Liver (tissue), 9 donors: ENCODE results near the gene NAIF1. TPM values are rescaled to one million over a fixed set of nuclear protein-coding genes. Genes with fewer than 3 reads are reported as not detected.

Experiments
- DNase-seq: peaks from one replicate; pipeline ENCODE4 v3.0.0-alpha.2; 2017; ENCODE audit warnings: low spot score
- H3K27ac ChIP-seq, 2 donors: one replicate each; pipeline ENCODE4 v1.7.0; 2013; ENCODE audit warnings: inconsistent platforms in 2 of 2, low read length in 2 of 2, control low read depth in 1 of 2, low read depth in 1 of 2, mild to moderate bottlenecking in 1 of 2
- H3K27me3 ChIP-seq, 4 donors: one replicate each; pipeline versions ENCODE4 v1.6.1 to v1.7.0; 2013; ENCODE audit warnings: low read length in 3 of 4, inconsistent platforms in 1 of 4, mild to moderate bottlenecking in 1 of 4, moderate library complexity in 1 of 4; ENCODE audit not compliant: control insufficient read depth in 4 of 4, insufficient read depth in 4 of 4
- H3K36me3 ChIP-seq, 4 donors: one replicate each; pipeline versions ENCODE4 v1.6.1 to v1.7.0; 2013; ENCODE audit warnings: low read length in 3 of 4, mild to moderate bottlenecking in 3 of 4, low read depth in 1 of 4, moderate library complexity in 1 of 4; ENCODE audit not compliant: control insufficient read depth in 4 of 4, insufficient read depth in 3 of 4
- H3K4me1 ChIP-seq, 4 donors: one replicate each; pipeline versions ENCODE4 v1.6.1 to v1.7.0; 2013; ENCODE audit warnings: low read length in 3 of 4, mild to moderate bottlenecking in 3 of 4, moderate library complexity in 1 of 4; ENCODE audit not compliant: control insufficient read depth in 4 of 4, insufficient read depth in 4 of 4
- H3K4me3 ChIP-seq, 3 donors: one replicate each; pipeline versions ENCODE4 v1.6.1 to v1.7.0; 2013; ENCODE audit warnings: low read length in 3 of 3, control low read depth in 1 of 3, low read depth in 1 of 3, mild to moderate bottlenecking in 1 of 3
- H3K9ac ChIP-seq, 2 donors: one replicate each; pipeline ENCODE4 v1.7.0; 2013; ENCODE audit warnings: low read length in 2 of 2, mild to moderate bottlenecking in 2 of 2, moderate library complexity in 2 of 2, control low read depth in 1 of 2, low read depth in 1 of 2
- H3K9me3 ChIP-seq, 4 donors: one replicate each; pipeline versions ENCODE4 v1.6.1 to v1.7.0; 2013; ENCODE audit warnings: low read length in 3 of 4; ENCODE audit not compliant: control insufficient read depth in 4 of 4
- ATF3 ChIP-seq: IDR thresholded peaks from 2 replicates; pipeline ENCODE4 v1.6.1; 2016; ENCODE audit warnings: antibody characterized with exemption
- CTCF ChIP-seq: fragments of 150-350 bp; IDR thresholded peaks from 2 replicates; pipeline ENCODE4 v1.5.1; 2017; ENCODE audit warnings: improper control_type of control experiment, low read depth, low read length; ENCODE audit not compliant: missing input control
- EGR1 ChIP-seq, 2 donors: IDR thresholded peaks; 2 replicates each; pipeline ENCODE4 v1.6.1; 2016 to 2018; ENCODE audit warnings: antibody characterized with exemption in 2 of 2, low read depth in 2 of 2
- FOXA1 ChIP-seq: IDR thresholded peaks from 2 replicates; pipeline ENCODE4 v1.6.1; 2016; ENCODE audit warnings: antibody characterized with exemption
- FOXA2 ChIP-seq: IDR thresholded peaks from 2 replicates; pipeline ENCODE4 v1.6.1; 2016; ENCODE audit warnings: antibody characterized with exemption
- GABPA ChIP-seq, 2 donors: IDR thresholded peaks in 1 of 2; conservative IDR thresholded peaks in 1 of 2; 2 replicates each; pipeline ENCODE4 v1.6.1; 2016; ENCODE audit warnings: antibody characterized with exemption in 2 of 2, mild to moderate bottlenecking in 1 of 2, moderate library complexity in 1 of 2
- HNF4A ChIP-seq, 2 donors: conservative IDR thresholded peaks; 2 replicates each; pipeline ENCODE4 v1.6.1; 2016; ENCODE audit warnings: antibody characterized with exemption in 2 of 2, mild to moderate bottlenecking in 2 of 2
- JUND ChIP-seq, 2 donors: IDR thresholded peaks; 2 replicates each; pipeline ENCODE4 v1.6.1; 2016; ENCODE audit warnings: antibody characterized with exemption in 2 of 2
- MAX ChIP-seq: IDR thresholded peaks from 2 replicates; pipeline ENCODE4 v1.6.1; 2016; ENCODE audit warnings: antibody characterized with exemption
- NR2F2 ChIP-seq: IDR thresholded peaks from 2 replicates; pipeline ENCODE4 v1.6.1; 2016; ENCODE audit warnings: antibody characterized with exemption
- RAD21 ChIP-seq, 2 donors: IDR thresholded peaks; 2 replicates each; pipeline ENCODE4 v1.6.1; 2016; ENCODE audit warnings: antibody characterized with exemption in 2 of 2, mild to moderate bottlenecking in 2 of 2
- REST ChIP-seq: IDR thresholded peaks from 2 replicates; pipeline ENCODE4 v1.6.1; 2016; ENCODE audit warnings: antibody characterized with exemption, mild to moderate bottlenecking
- RXRA ChIP-seq, 2 donors: IDR thresholded peaks; 2 replicates each; pipeline ENCODE4 v1.6.1; 2017 to 2018; ENCODE audit warnings: antibody characterized with exemption in 2 of 2, mild to moderate bottlenecking in 1 of 2
- SP1 ChIP-seq: IDR thresholded peaks from 2 replicates; pipeline ENCODE4 v1.6.1; 2018; ENCODE audit warnings: antibody characterized with exemption, mild to moderate bottlenecking
- TAF1 ChIP-seq: conservative IDR thresholded peaks from 2 replicates; pipeline ENCODE4 v1.6.1; 2016; ENCODE audit warnings: antibody characterized with exemption, mild to moderate bottlenecking
- YY1 ChIP-seq: IDR thresholded peaks from 2 replicates; pipeline ENCODE4 v1.6.1; 2016; ENCODE audit warnings: antibody characterized with exemption, mild to moderate bottlenecking
- ZBTB33 ChIP-seq: IDR thresholded peaks from 2 replicates; pipeline ENCODE4 v1.6.1; 2016; ENCODE audit warnings: antibody characterized with exemption
- WGBS: extraction: QIAGEN DNeasy Blood & Tissue Kit; methylation state at CpG from one replicate; pipeline ENCODE4 v1.1.7; 2013; 5-methylcytosine and 5-hydroxymethylcytosine counted together
- polyA plus RNA-seq, 2 donors: library from polyadenylated mRNA; stranded (reverse) in 1 of 2; unstranded in 1 of 2; fragments of 200-250 nt in 1 of 2; fragments of >200 nt in 1 of 2; fragmentation: Nextera tagmentation in 1 of 2; extraction: Ambion mirVana in 1 of 2; gene quantifications; one replicate each; pipeline versions ENCODE4 v1.2.1 to v1.2.3, GENCODE V29; 2013 to 2015
- total RNA-seq, 2 donors: library from RNA; depleted of rRNA; stranded (reverse); fragments of >200 nt; gene quantifications; one replicate each; pipeline ENCODE4 v1.2.3, GENCODE V29; 2014
- donor health status: healthy.
- donor health status: healthy.
- donor health status: healthy.
- donor health status: healthy.
- donor health status: healthy.

Gene NAIF1
- total and polyA plus RNA-seq, 4 donors = 2.5 to 6.5 (median 4.7) TPM

GRCh38 chr9:128082151-128082550, 15.0 kb upstream of the NAIF1 start:
- peaks cover 0 to 22% (median 13%) of the 10 kb centered on the region in 4 donors for H3K4me1 ChIP-seq
- H3K9ac ChIP-seq = no peak overlapping the region
- 83% methylated on average over 7 of the region's 7 CpGs for WGBS
- H3K36me3 ChIP-seq = no peaks in the 10 kb centered on the region
- no peaks in the 10 kb centered on the region for H3K27me3 ChIP-seq
- TF ChIP-seq RXRA (IDR thresholded peaks at IDR 0.05) = no peak
- no peak for TF ChIP-seq ATF3
- no peak for TF ChIP-seq GABPA (IDR thresholded peaks at IDR 0.05 in 1 of 2, conservative IDR thresholded peaks at IDR 0.05 in 1 of 2)
- no peak for TF ChIP-seq ZBTB33
- TF ChIP-seq CTCF = no peak
- no peak for TF ChIP-seq REST
- TF ChIP-seq NR2F2 = no peak
- TF ChIP-seq YY1 = no peak
- no peak for TF ChIP-seq HNF4A (conservative IDR thresholded peaks at IDR 0.05)
- TF ChIP-seq RAD21 (IDR thresholded peaks at IDR 0.05) = no peak
- TF ChIP-seq FOXA1 = no peak
- TF ChIP-seq TAF1 = no peak
- no peak for TF ChIP-seq JUND (IDR thresholded peaks at IDR 0.05)
- no peak for TF ChIP-seq MAX
- no peak for TF ChIP-seq FOXA2
- no peak for TF ChIP-seq SP1
- TF ChIP-seq EGR1 (IDR thresholded peaks at IDR 0.05; ENCODE audit: low read depth in 2 of 2) = no peak
- no peaks in the 10 kb centered on the region for H3K9me3 ChIP-seq
- H3K27ac ChIP-seq = no peak overlapping the region
- no peak overlapping the region for H3K4me3 ChIP-seq
- DNase-seq = no peak

GRCh38 chr9:128081056-128081455, 13.9 kb upstream of the NAIF1 start:
- H3K27me3 ChIP-seq = no peaks in the 10 kb centered on the region
- H3K36me3 ChIP-seq = no peaks in the 10 kb centered on the region
- H3K9ac ChIP-seq = no peak overlapping the region
- H3K27ac ChIP-seq = peak overlapping the region in 1 of 2 donors; percentile 45
- no peaks in the 10 kb centered on the region for H3K9me3 ChIP-seq
- TF ChIP-seq NR2F2 (peak; percentile 93), HNF4A (conservative IDR thresholded peaks at IDR 0.05) (no peak), RXRA (IDR thresholded peaks at IDR 0.05) (peak in 1 of 2 donors; percentile 10)
- WGBS = 73% methylated on average over 3 of the region's 3 CpGs
- H3K4me1 ChIP-seq = peaks cover 0 to 22% (median 13%) of the 10 kb centered on the region in 4 donors
- H3K4me3 ChIP-seq = no peak overlapping the region
- no peak for DNase-seq
